NCI-H146 (cell line): ENCODE measurements around the gene GPX2.

Experiments
- DNase-seq: peaks from one replicate; lab custom pipeline; 2025; lab: John Stamatoyannopoulos, UW

Gene GPX2

GRCh38 chr14:64942531-64943111 is at the start of gene GPX2:
Gene GPX2, minus strand, starts transcription at chr14:64942745. Its CDS starts 19 bp downstream, at chr14:64942726.
- DNase-seq = peak; percentile 95

- no peak for DNase-seq
These were observed 48.4 kb upstream of the GPX2 start for GRCh38 chr14:64990939-64991338.

GRCh38 chr14:64990296-64990695 is 47.8 kb upstream of the GPX2 start:
- DNase-seq = no peak

GRCh38 chr14:64987438-64987767 is 44.9 kb upstream of the GPX2 start:
- no peak for DNase-seq

GRCh38 chr14:64986648-64987437 is 44.3 kb upstream of the GPX2 start, which contains the start of gene FNTB:
Gene FNTB, plus strand, starts transcription at chr14:64986895. Its CDS starts 59 bp downstream, at chr14:64986954.
- DNase-seq = peak; percentile 87

GRCh38 chr14:64983439-64984310 is 41.1 kb upstream of the GPX2 start:
- DNase-seq = peak; percentile 40

- DNase-seq = no peak
These were observed 37.0 kb upstream of the GPX2 start for GRCh38 chr14:64979336-64980074.

- DNase-seq = peak; percentile 24
These were observed 32.0 kb upstream of the GPX2 start for GRCh38 chr14:64974563-64974962.

- no peak for DNase-seq
These were observed 31.3 kb upstream of the GPX2 start for GRCh38 chr14:64973826-64974225.

GRCh38 chr14:64973026-64973442 is 30.5 kb upstream of the GPX2 start:
- no peak for DNase-seq

- DNase-seq = peak; percentile 36
These were observed 29.6 kb upstream of the GPX2 start, which contains the start of gene RAB15 for GRCh38 chr14:64971943-64972791. Gene RAB15, minus strand, starts transcription at chr14:64972336. Its CDS starts 260 bp downstream, at chr14:64972076.

GRCh38 chr14:64971491-64971942 is 29.0 kb upstream of the GPX2 start:
- DNase-seq = no peak

- peak; percentile 27 for DNase-seq
These were observed 28.4 kb upstream of the GPX2 start for GRCh38 chr14:64970776-64971477.

- DNase-seq = no peak
These were observed 27.5 kb upstream of the GPX2 start for GRCh38 chr14:64970041-64970440.

- no peak for DNase-seq
These were observed 26.1 kb upstream of the GPX2 start for GRCh38 chr14:64968651-64969050.

- DNase-seq = no peak
These were observed 25.6 kb upstream of the GPX2 start for GRCh38 chr14:64968167-64968566.

GRCh38 chr14:64966976-64967375 is 24.4 kb upstream of the GPX2 start:
- DNase-seq = no peak

GRCh38 chr14:64965356-64966000 is 22.9 kb upstream of the GPX2 start:
- no peak for DNase-seq

GRCh38 chr14:64963611-64964010 is 21.1 kb upstream of the GPX2 start:
- no peak for DNase-seq
